Ramos (cell line): ENCODE measurements around the gene PRKN.

Experiments used
- in situ Hi-C: fragments of 300-500 bp; cut with MboI; formaldehyde crosslinking; loops from one replicate; pipeline ENCODE4 v1.14.3; 2022; ENCODE audit warnings: low sequenced_read_pairs; ENCODE audit not compliant: unreplicated experiment

The PRKN gene

GRCh38 chr6:161674930-161675682, 1052.5 kb downstream of the PRKN start:
- in situ Hi-C loops, result no loop called here

- in situ Hi-C loops, result no loop called here
Measured at GRCh38 chr6:161673026-161673425, 1054.5 kb downstream of the PRKN start.

GRCh38 chr6:161671117-161671516, 1056.4 kb downstream of the PRKN start:
- in situ Hi-C loops, result no loop called here

- in situ Hi-C loops, result no loop called here
Measured at GRCh38 chr6:161668665-161669064, 1058.9 kb downstream of the PRKN start.

- in situ Hi-C loops, result no loop called here
Measured at GRCh38 chr6:161667957-161668356, 1059.6 kb downstream of the PRKN start.

- in situ Hi-C loops, result no loop called here
Measured at GRCh38 chr6:161663682-161664081, 1063.9 kb downstream of the PRKN start.

- in situ Hi-C loops, result no loop called here
Measured at GRCh38 chr6:161660666-161661571, 1066.6 kb downstream of the PRKN start.

- in situ Hi-C loops, result no loop called here
Measured at GRCh38 chr6:161658211-161658610, 1069.4 kb downstream of the PRKN start.

GRCh38 chr6:161654209-161654608, 1073.4 kb downstream of the PRKN start:
- in situ Hi-C loops, result no loop called here

- in situ Hi-C loops, result no loop called here
Measured at GRCh38 chr6:161651949-161652348, 1075.6 kb downstream of the PRKN start.

- in situ Hi-C loops, result no loop called here
Measured at GRCh38 chr6:161649841-161650240, 1077.7 kb downstream of the PRKN start.

GRCh38 chr6:161649068-161649467, 1078.5 kb downstream of the PRKN start:
- in situ Hi-C loops, result no loop called here

- in situ Hi-C loops, result no loop called here
Measured at GRCh38 chr6:161647234-161647633, 1080.3 kb downstream of the PRKN start.

GRCh38 chr6:161644521-161644920, 1083.0 kb downstream of the PRKN start:
- in situ Hi-C loops, result no loop called here

GRCh38 chr6:161641175-161641574, 1086.4 kb downstream of the PRKN start:
- in situ Hi-C loops, result no loop called here

GRCh38 chr6:161639772-161640171, 1087.8 kb downstream of the PRKN start:
- in situ Hi-C loops, result no loop called here

GRCh38 chr6:161637658-161638057, 1089.9 kb downstream of the PRKN start:
- in situ Hi-C loops, result no loop called here

- in situ Hi-C loops, result no loop called here
Measured at GRCh38 chr6:161636882-161637430, 1090.6 kb downstream of the PRKN start.

- in situ Hi-C loops, result no loop called here
Measured at GRCh38 chr6:161635975-161636374, 1091.6 kb downstream of the PRKN start.

- in situ Hi-C loops, result no loop called here
Measured at GRCh38 chr6:161634916-161635315, 1092.7 kb downstream of the PRKN start.

GRCh38 chr6:161631676-161632194, 1095.8 kb downstream of the PRKN start:
- in situ Hi-C loops, result no loop called here
